Trophoblast cell (in vitro differentiated cells and primary cell): ENCODE results near the gene METTL26.
"Not testable (repeated sequence)": the region's sequence is repeated elsewhere in the genome, so short reads cannot be mapped to it uniquely, and the experiment has no call there.

Experiments used
- DNase-seq, 2 donors: peaks; one replicate each; pipeline ENCODE4 v3.0.0-alpha.2; 2016
- H2AFZ ChIP-seq: 2 replicates; pipeline ENCODE4 v1.6.1; 2013; ENCODE audit warnings: low read length, moderate library complexity, mild to moderate bottlenecking; ENCODE audit not compliant: insufficient read depth, poor library complexity
- H2AK5ac ChIP-seq: 2 replicates; pipeline ENCODE4 v1.6.1; 2013; ENCODE audit warnings: mild to moderate bottlenecking, low read length
- H2BK120ac ChIP-seq: 2 replicates; pipeline ENCODE4 v1.6.1; 2013; ENCODE audit warnings: low read length, mild to moderate bottlenecking, moderate library complexity; ENCODE audit not compliant: insufficient read depth, poor library complexity
- H2BK12ac ChIP-seq: 2 replicates; pipeline ENCODE4 v1.6.1; 2013; ENCODE audit warnings: mild to moderate bottlenecking, low read length, moderate library complexity
- H2BK5ac ChIP-seq: 2 replicates; pipeline ENCODE4 v1.6.1; 2013; ENCODE audit warnings: low read length, low read depth, moderate library complexity, mild to moderate bottlenecking; ENCODE audit not compliant: poor library complexity
- H3K14ac ChIP-seq: 2 replicates; pipeline ENCODE4 v1.6.1; 2013; ENCODE audit warnings: mild to moderate bottlenecking, low read length
- H3K18ac ChIP-seq: 2 replicates; pipeline ENCODE4 v1.6.1; 2013; ENCODE audit warnings: mild to moderate bottlenecking, low read length
- H3K23ac ChIP-seq: 2 replicates; pipeline ENCODE4 v1.6.1; 2013; ENCODE audit warnings: low read length
- H3K27ac ChIP-seq: 2 replicates; pipeline ENCODE4 v1.5.1; 2013; ENCODE audit warnings: low read depth, mild to moderate bottlenecking, inconsistent platforms, low read length, moderate library complexity
- H3K27me3 ChIP-seq: 2 replicates; pipeline ENCODE4 v1.6.1; 2013; ENCODE audit warnings: inconsistent platforms, mild to moderate bottlenecking, low read length, moderate library complexity; ENCODE audit not compliant: insufficient read depth
- H3K36me3 ChIP-seq, 2 experiments: 1 replicate in 1 of 2; 2 replicates in 1 of 2; pipeline ENCODE4 v1.6.1; 2013; ENCODE audit warnings: low read length in 2 of 2, mild to moderate bottlenecking in 2 of 2, moderate library complexity in 1 of 2; ENCODE audit not compliant: insufficient read depth in 2 of 2, control insufficient read depth in 1 of 2
- H3K4ac ChIP-seq: 2 replicates; pipeline ENCODE4 v1.6.1; 2013; ENCODE audit warnings: low read depth, mild to moderate bottlenecking, low read length, moderate library complexity
- H3K4me1 ChIP-seq, 2 experiments: 1 replicate in 1 of 2; 2 replicates in 1 of 2; pipeline ENCODE4 v1.6.1; 2013; ENCODE audit warnings: low read length in 2 of 2, mild to moderate bottlenecking in 2 of 2, moderate library complexity in 1 of 2; ENCODE audit not compliant: insufficient read depth in 2 of 2, control insufficient read depth in 1 of 2
- H3K4me2 ChIP-seq: 2 replicates; pipeline ENCODE4 v1.6.1; 2013; ENCODE audit warnings: inconsistent platforms, mild to moderate bottlenecking, low read length, moderate library complexity
- H3K4me3 ChIP-seq: 2 replicates; pipeline ENCODE4 v1.5.1; 2013; ENCODE audit warnings: mild to moderate bottlenecking, low read depth, low read length, inconsistent platforms
- H3K79me1 ChIP-seq: one replicate; pipeline ENCODE4 v1.6.1; 2013; ENCODE audit warnings: low read length
- H3K79me2 ChIP-seq: 2 replicates; pipeline ENCODE4 v1.6.1; 2013; ENCODE audit warnings: low read length, mild to moderate bottlenecking; ENCODE audit not compliant: control insufficient read depth, insufficient read depth, poor library complexity
- H3K9ac ChIP-seq: 2 replicates; pipeline ENCODE4 v1.6.1; 2013; ENCODE audit warnings: mild to moderate bottlenecking, low read length
- H3K9me3 ChIP-seq: 2 replicates; pipeline ENCODE4 v1.6.1; 2013; ENCODE audit warnings: low read depth, mild to moderate bottlenecking, control low read depth, inconsistent platforms, low read length; ENCODE audit not compliant: insufficient read depth
- H4K12ac ChIP-seq: 2 replicates; pipeline ENCODE4 v1.6.1; 2013; ENCODE audit warnings: low read depth, mild to moderate bottlenecking, low read length, moderate library complexity
- H4K8ac ChIP-seq: 2 replicates; pipeline ENCODE4 v1.6.1; 2013; ENCODE audit warnings: low read depth, mild to moderate bottlenecking, low read length, moderate library complexity
- H4K91ac ChIP-seq: one replicate; pipeline ENCODE4 v1.6.1; 2013; ENCODE audit warnings: low read depth, mild to moderate bottlenecking, low read length, moderate library complexity
- WGBS: extraction: QIAGEN DNeasy Blood & Tissue Kit; methylation state at CpG from one replicate; pipeline ENCODE4 v1.1.7; 2013; ENCODE audit warnings: missing lambda C conversion rate; ENCODE audit not compliant: insufficient read length, insufficient coverage; ENCODE audit errors: extremely low coverage; 5-methylcytosine and 5-hydroxymethylcytosine counted together

Gene METTL26

GRCh38 chr16:600781-601180, 35.3 kb downstream of the METTL26 start:
- DNase-seq = no peak
- Histone ChIP-seq H3K4me3 (no peak overlapping the region), H3K27me3 (no peaks in the 10 kb centered on the region), H2AFZ (no peak overlapping the region), H4K8ac (no peak overlapping the region), H3K4me1 (no peaks in the 10 kb centered on the region), H2BK5ac (no peak overlapping the region), H3K9ac (no peak overlapping the region), H2BK120ac (no peak overlapping the region), H3K9me3 (peaks cover 10% of the 10 kb centered on the region), H3K14ac (no peak overlapping the region), H2AK5ac (no peak overlapping the region), H3K36me3 (peaks cover 17 to 26% of the 10 kb centered on the region in 2 experiments), H4K91ac (no peak overlapping the region), H3K79me1 (no peaks in the 10 kb centered on the region), H3K27ac (no peak overlapping the region), H3K4ac (no peak overlapping the region), H3K23ac (no peak overlapping the region), H4K12ac (no peak overlapping the region), H2BK12ac (no peak overlapping the region), H3K79me2 (no peaks in the 10 kb centered on the region), H3K4me2 (no peak overlapping the region), H3K18ac (no peak overlapping the region)
- WGBS = no CpG with 5 or more reads among the region's 7 CpGs

GRCh38 chr16:598823-599739, 37.0 kb downstream of the METTL26 start:
- Histone ChIP-seq H3K14ac (no peak overlapping the region), H4K12ac (no peak overlapping the region), H3K36me3 (peaks cover 19 to 26% of the 10 kb centered on the region in 2 experiments), H2BK12ac (no peak overlapping the region), H4K8ac (no peak overlapping the region), H3K18ac (peak overlapping the region; percentile 49), H3K4ac (no peak overlapping the region), H3K23ac (no peak overlapping the region), H3K79me1 (peaks cover 2% of the 10 kb centered on the region), H3K79me2 (no peaks in the 10 kb centered on the region), H2AFZ (no peak overlapping the region), H3K9ac (no peak overlapping the region), H4K91ac (no peak overlapping the region), H3K4me3 (no peak overlapping the region), H3K27ac (no peak overlapping the region), H3K27me3 (no peaks in the 10 kb centered on the region), H2BK5ac (no peak overlapping the region), H2BK120ac (no peak overlapping the region), H2AK5ac (no peak overlapping the region), H3K4me2 (no peak overlapping the region), H3K4me1 (peaks cover 0 to 2% of the 10 kb centered on the region in 2 experiments), H3K9me3 (peaks cover 8% of the 10 kb centered on the region)
- peak in 1 of 2 donors; percentile 1 for DNase-seq
- no CpG with 5 or more reads among the region's 43 CpGs for WGBS

GRCh38 chr16:597655-598054, 38.5 kb downstream of the METTL26 start:
- H2BK5ac ChIP-seq, H3K14ac ChIP-seq, H3K9me3 ChIP-seq, H3K18ac ChIP-seq, H3K4me3 ChIP-seq, H3K27ac ChIP-seq, H3K23ac ChIP-seq, H3K4ac ChIP-seq, H2AFZ ChIP-seq, H4K12ac ChIP-seq, H3K4me2 ChIP-seq, H2BK120ac ChIP-seq, H3K79me2 ChIP-seq, H3K79me1 ChIP-seq, H4K91ac ChIP-seq, H2BK12ac ChIP-seq, H4K8ac ChIP-seq, H2AK5ac ChIP-seq, H3K27me3 ChIP-seq, DNase-seq, H3K9ac ChIP-seq: not testable (repeated sequence)
- Histone ChIP-seq H3K36me3 (peaks cover 22 to 31% of the 10 kb centered on the region in 2 experiments), H3K4me1 (peaks cover 9 to 16% of the 10 kb centered on the region in 2 experiments)
- WGBS = no CpG with 5 or more reads among the region's 7 CpGs

GRCh38 chr16:596736-597060, 39.4 kb downstream of the METTL26 start:
- Histone ChIP-seq H3K14ac (no peak overlapping the region), H2BK12ac (no peak overlapping the region), H3K79me1 (peaks cover 2% of the 10 kb centered on the region), H3K4ac (no peak overlapping the region), H3K27me3 (no peaks in the 10 kb centered on the region), H3K27ac (no peak overlapping the region), H3K9me3 (peaks cover 11% of the 10 kb centered on the region), H2AK5ac (no peak overlapping the region), H3K23ac (no peak overlapping the region), H4K12ac (no peak overlapping the region), H3K4me3 (no peak overlapping the region), H3K18ac (peak overlapping the region; percentile 17), H4K91ac (no peak overlapping the region), H3K79me2 (peaks cover 2% of the 10 kb centered on the region), H3K4me2 (no peak overlapping the region), H2BK120ac (no peak overlapping the region), H4K8ac (no peak overlapping the region), H3K36me3 (peaks cover 22 to 31% of the 10 kb centered on the region in 2 experiments), H3K9ac (no peak overlapping the region), H3K4me1 (peaks cover 18 to 25% of the 10 kb centered on the region in 2 experiments), H2BK5ac (no peak overlapping the region), H2AFZ (no peak overlapping the region)
- no peak for DNase-seq
- no CpG with 5 or more reads among the region's 12 CpGs for WGBS
